ENCODE measurements around the gene UBTD2. TPM values are rescaled to one million over a fixed set of nuclear protein-coding genes. Genes with fewer than 3 reads are reported as not detected.

Gene UBTD2
- total RNA-seq, 1 experiment from 2014 or later = 42.6 TPM

DNA sequence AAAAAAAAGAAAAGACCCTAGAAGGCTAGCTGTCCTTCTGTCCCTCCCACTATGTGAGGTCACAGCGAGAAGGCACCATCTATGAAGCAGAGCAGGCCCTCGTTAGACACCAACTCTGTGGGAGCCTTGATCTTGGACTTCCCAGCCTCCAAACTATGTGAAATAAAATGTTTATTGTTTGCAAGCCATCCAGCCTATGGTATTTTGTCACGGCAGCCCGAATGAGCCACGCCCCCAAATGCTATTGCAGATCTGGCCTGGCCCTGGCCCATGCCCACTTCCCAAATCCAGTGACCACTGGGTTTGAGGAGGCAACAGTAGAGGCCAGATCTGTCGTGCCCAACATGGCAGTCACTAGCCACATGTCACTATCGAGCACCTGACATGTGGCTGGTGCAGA, 106.4 kb downstream of the UBTD2 start:
- no peaks in the 10 kb centered on the region for H3K9me3 ChIP-seq (ENCODE audit: control insufficient read depth, low read depth, low read length)
- Mint-ChIP-seq H3K27me3 (ENCODE audit: low read depth) (no peaks in the 10 kb centered on the region; the same call in 1 of the 2 replicates), H3K4me1 (peaks cover 44 to 47% of the 10 kb centered on the region in 2 experiments), H3K27ac (no peak overlapping the region), H3K4me3 (no peak overlapping the region), H3K9me3 (no peaks in the 10 kb centered on the region), H3K36me3 (ENCODE audit: insufficient read depth in 1 of 3, low read depth in 3 of 3) (peaks cover 0 to 4% (median 3%) of the 10 kb centered on the region in 3 experiments; a peak in 5 of 7 replicates)
- no peaks in the 10 kb centered on the region for H3K27me3 ChIP-seq (ENCODE audit: insufficient read depth, low read length)
- no CpG with 5 or more reads among the region's 7 CpGs for WGBS (ENCODE audit: extremely low coverage, insufficient read length, low lambda C conversion rate)
- H2BK20ac ChIP-seq (ENCODE audit: low read depth, low read length, poor library complexity, severe bottlenecking) = no peak overlapping the region
- no peak overlapping the region for H2AFZ ChIP-seq (ENCODE audit: low read length)
- H2BK15ac ChIP-seq (ENCODE audit: low read depth, low read length) = no peak overlapping the region
- H2AK5ac ChIP-seq (ENCODE audit: insufficient read length, low read length) = no peak overlapping the region
- DNase-seq = no peak
- no peak overlapping the region for H3K4ac ChIP-seq (ENCODE audit: low read depth, low read length)
- peaks cover 10% of the 10 kb centered on the region; the same call in 1 of the 2 replicates for H3K4me1 ChIP-seq (ENCODE audit: insufficient read depth, low read length)
- peaks cover 2% of the 10 kb centered on the region; the same call in 1 of the 2 replicates for H3K79me2 ChIP-seq (ENCODE audit: insufficient read depth, low read length)
- no peak overlapping the region for H3T11ph ChIP-seq (ENCODE audit: low read length)
- H2BK120ac ChIP-seq (ENCODE audit: low read depth, low read length, poor library complexity, severe bottlenecking) = no peak overlapping the region
- TF ChIP-seq, protein P1, sequence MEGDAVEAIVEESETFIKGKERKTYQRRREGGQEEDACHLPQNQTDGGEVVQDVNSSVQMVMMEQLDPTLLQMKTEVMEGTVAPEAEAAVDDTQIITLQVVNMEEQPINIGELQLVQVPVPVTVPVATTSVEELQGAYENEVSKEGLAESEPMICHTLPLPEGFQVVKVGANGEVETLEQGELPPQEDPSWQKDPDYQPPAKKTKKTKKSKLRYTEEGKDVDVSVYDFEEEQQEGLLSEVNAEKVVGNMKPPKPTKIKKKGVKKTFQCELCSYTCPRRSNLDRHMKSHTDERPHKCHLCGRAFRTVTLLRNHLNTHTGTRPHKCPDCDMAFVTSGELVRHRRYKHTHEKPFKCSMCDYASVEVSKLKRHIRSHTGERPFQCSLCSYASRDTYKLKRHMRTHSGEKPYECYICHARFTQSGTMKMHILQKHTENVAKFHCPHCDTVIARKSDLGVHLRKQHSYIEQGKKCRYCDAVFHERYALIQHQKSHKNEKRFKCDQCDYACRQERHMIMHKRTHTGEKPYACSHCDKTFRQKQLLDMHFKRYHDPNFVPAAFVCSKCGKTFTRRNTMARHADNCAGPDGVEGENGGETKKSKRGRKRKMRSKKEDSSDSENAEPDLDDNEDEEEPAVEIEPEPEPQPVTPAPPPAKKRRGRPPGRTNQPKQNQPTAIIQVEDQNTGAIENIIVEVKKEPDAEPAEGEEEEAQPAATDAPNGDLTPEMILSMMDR (conservative IDR thresholded peaks at IDR 0.05) = no peak
- no peak overlapping the region for H4K5ac ChIP-seq (ENCODE audit: insufficient read length, low read depth, low read length)
- H2BK12ac ChIP-seq (ENCODE audit: insufficient read length, low read depth, low read length) = no peak overlapping the region
- no peak overlapping the region for H3K14ac ChIP-seq (ENCODE audit: insufficient read depth, low read length)
- no peak overlapping the region for H3K56ac ChIP-seq (ENCODE audit: insufficient read length, low read depth, low read length)
- no peak overlapping the region for H3K18ac ChIP-seq (ENCODE audit: insufficient read length, low read depth, low read length)
- peaks cover 2% of the 10 kb centered on the region for H4K20me1 ChIP-seq (ENCODE audit: control insufficient read depth, insufficient read depth, insufficient read length)
- no peak overlapping the region for H3K9ac ChIP-seq (ENCODE audit: extremely low read depth, insufficient read length, low read length)
- H3K79me1 ChIP-seq (ENCODE audit: insufficient read depth, low read depth, low read length, poor library complexity, severe bottlenecking) = no peaks in the 10 kb centered on the region
- no peak overlapping the region for H3K23ac ChIP-seq (ENCODE audit: insufficient read length, low read depth, low read length)
- H3K4me2 ChIP-seq (ENCODE audit: insufficient read depth, insufficient read length, low read length) = no peak overlapping the region
- H3K27ac ChIP-seq (ENCODE audit: insufficient read length, low read depth, low read length) = no peak overlapping the region
- H2BK5ac ChIP-seq (ENCODE audit: insufficient read length, low read length) = no peak overlapping the region
- H4K91ac ChIP-seq (ENCODE audit: insufficient read length, low read depth, low read length) = no peak overlapping the region
- no peaks in the 10 kb centered on the region for H3K23me2 ChIP-seq (ENCODE audit: insufficient read length, low read depth, low read length, poor library complexity, severe bottlenecking)
- H4K8ac ChIP-seq (replicated peaks; ENCODE audit: insufficient read length, low read depth, low read length) = no peak overlapping the region
